Panc1 (cell line): Measurements from ENCODE around the gene CFD.

Experiments
- SIN3A ChIP-seq: IDR thresholded peaks from 2 replicates; pipeline ENCODE4 v1.6.1; 2012; ENCODE audit warnings: low read depth, mild to moderate bottlenecking, low read length, moderate library complexity, borderline replicate concordance; ENCODE audit not compliant: insufficient read depth
- TF ChIP-seq, protein P1 (sequence below): fragments of 450-650 bp; IDR thresholded peaks from 2 replicates; pipeline ENCODE4 v1.5.1; 2017; ENCODE audit warnings: mild to moderate bottlenecking

DNA sequence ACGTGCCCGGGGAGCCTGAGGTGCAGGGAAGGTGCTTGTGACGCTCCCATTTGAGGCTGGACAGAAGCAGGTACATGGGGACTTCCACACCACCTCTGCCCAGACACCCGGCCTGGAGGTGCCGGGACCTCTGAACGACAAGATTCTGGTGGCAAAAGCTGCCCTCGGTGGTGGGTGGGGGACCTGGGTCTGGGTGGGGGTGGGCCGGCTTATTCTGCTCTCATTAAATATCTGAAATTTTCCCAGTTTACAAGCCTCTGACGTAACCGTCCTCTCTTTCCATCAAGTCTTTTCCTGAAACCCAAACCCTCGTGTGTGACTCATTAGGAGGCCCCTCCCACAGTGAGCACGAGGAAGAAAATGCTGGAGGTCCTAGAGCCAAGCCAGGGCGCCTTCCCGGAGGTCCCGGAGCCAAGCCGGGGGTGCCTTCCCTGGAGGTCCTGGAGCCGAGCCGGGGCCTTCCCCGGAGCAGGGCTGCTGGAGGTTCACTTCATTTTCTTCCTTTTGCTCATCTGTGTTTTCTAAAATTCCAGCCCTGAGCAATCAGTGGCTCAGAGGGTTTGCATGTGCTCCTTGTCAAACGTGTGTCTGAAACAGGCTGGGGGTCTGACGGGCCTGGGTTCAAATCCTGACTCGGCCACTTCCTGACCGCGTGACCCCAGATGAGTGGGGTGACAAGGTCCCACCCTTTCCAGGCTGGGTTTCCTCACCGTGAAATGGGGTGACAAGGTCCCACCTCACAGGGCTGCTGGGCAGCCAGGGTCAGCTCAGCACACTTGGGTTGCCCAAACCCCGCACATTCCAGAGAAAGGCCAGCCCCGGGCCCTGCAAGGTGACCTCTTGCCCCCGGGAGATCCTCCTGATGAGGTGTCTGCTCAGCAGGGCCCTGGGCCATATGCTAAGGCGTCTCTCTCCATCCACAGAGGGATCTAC, 10.0 kb downstream of the CFD start:
- TF ChIP-seq SIN3A = no peak
- TF ChIP-seq, protein P1, sequence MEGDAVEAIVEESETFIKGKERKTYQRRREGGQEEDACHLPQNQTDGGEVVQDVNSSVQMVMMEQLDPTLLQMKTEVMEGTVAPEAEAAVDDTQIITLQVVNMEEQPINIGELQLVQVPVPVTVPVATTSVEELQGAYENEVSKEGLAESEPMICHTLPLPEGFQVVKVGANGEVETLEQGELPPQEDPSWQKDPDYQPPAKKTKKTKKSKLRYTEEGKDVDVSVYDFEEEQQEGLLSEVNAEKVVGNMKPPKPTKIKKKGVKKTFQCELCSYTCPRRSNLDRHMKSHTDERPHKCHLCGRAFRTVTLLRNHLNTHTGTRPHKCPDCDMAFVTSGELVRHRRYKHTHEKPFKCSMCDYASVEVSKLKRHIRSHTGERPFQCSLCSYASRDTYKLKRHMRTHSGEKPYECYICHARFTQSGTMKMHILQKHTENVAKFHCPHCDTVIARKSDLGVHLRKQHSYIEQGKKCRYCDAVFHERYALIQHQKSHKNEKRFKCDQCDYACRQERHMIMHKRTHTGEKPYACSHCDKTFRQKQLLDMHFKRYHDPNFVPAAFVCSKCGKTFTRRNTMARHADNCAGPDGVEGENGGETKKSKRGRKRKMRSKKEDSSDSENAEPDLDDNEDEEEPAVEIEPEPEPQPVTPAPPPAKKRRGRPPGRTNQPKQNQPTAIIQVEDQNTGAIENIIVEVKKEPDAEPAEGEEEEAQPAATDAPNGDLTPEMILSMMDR = no peak
